ENCODE results near the gene GABRB1. TPM values are rescaled to one million over a fixed set of nuclear protein-coding genes. Genes with fewer than 3 reads are reported as not detected.

Gene GABRB1
- total RNA-seq, 2 experiments from 2014 or later, result not detected

GRCh38 chr4:47068986-47069385, 37.6 kb downstream of the GABRB1 start:
- H3K4me3 Mint-ChIP-seq, result no peak overlapping the region
- H3K27ac Mint-ChIP-seq, result no peak overlapping the region
- no peaks in the 10 kb centered on the region for H3K9me3 Mint-ChIP-seq
- peaks cover 5% of the 10 kb centered on the region for H3K27me3 Mint-ChIP-seq
- no peak for DNase-seq
- H3K4me1 Mint-ChIP-seq, result peaks cover 2% of the 10 kb centered on the region
- H3K36me3 Mint-ChIP-seq, result no peaks in the 10 kb centered on the region

- no peak for DNase-seq
- H3K9me3 Mint-ChIP-seq, result no peaks in the 10 kb centered on the region
- H3K4me1 Mint-ChIP-seq, result peaks cover 2% of the 10 kb centered on the region
- H3K27ac Mint-ChIP-seq, result no peak overlapping the region
- H3K4me3 Mint-ChIP-seq, result no peak overlapping the region
- peaks cover 10% of the 10 kb centered on the region for H3K27me3 Mint-ChIP-seq
- H3K36me3 Mint-ChIP-seq, result no peaks in the 10 kb centered on the region
These were observed 40.6 kb downstream of the GABRB1 start for GRCh38 chr4:47071901-47072341.

GRCh38 chr4:47073647-47074046, 42.3 kb downstream of the GABRB1 start:
- peaks cover 2% of the 10 kb centered on the region for H3K4me1 Mint-ChIP-seq
- no peaks in the 10 kb centered on the region for H3K9me3 Mint-ChIP-seq
- DNase-seq, result no peak
- no peak overlapping the region for H3K4me3 Mint-ChIP-seq
- H3K36me3 Mint-ChIP-seq, result no peaks in the 10 kb centered on the region
- peaks cover 10% of the 10 kb centered on the region for H3K27me3 Mint-ChIP-seq
- no peak overlapping the region for H3K27ac Mint-ChIP-seq

DNA sequence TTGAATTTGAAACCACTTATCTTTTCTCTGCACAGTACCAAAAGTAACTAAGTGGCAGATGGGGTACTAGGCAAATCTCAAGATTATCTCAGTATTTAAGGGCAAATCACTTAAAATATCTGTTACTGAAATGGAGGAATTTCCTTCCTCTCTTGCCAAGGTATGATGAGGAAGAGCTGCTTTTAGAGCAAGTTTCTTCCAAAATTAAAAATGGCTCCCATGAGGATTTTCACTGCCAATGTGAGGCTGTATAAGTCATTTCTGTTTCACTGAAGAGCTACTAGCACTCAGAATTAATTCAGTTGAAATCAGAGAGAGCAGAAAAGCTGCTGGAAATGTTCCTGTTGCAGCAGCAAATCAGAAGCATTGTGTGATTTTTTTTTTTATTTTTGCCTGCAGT, 43.4 kb downstream of the GABRB1 start:
- Mint-ChIP-seq H3K4me3 (no peak overlapping the region), H3K9me3 (no peaks in the 10 kb centered on the region), H3K27me3 (peaks cover 10% of the 10 kb centered on the region), H3K36me3 (no peaks in the 10 kb centered on the region), H3K4me1 (peaks cover 2% of the 10 kb centered on the region), H3K27ac (no peak overlapping the region)
- no peak for DNase-seq

- H3K27me3 Mint-ChIP-seq, result peaks cover 10% of the 10 kb centered on the region
- no peaks in the 10 kb centered on the region for H3K9me3 Mint-ChIP-seq
- no peak overlapping the region for H3K4me3 Mint-ChIP-seq
- H3K36me3 Mint-ChIP-seq, result no peaks in the 10 kb centered on the region
- H3K27ac Mint-ChIP-seq, result no peak overlapping the region
- peaks cover 2% of the 10 kb centered on the region for H3K4me1 Mint-ChIP-seq
- DNase-seq, result no peak
These were observed 43.9 kb downstream of the GABRB1 start for GRCh38 chr4:47075262-47075661.

DNA sequence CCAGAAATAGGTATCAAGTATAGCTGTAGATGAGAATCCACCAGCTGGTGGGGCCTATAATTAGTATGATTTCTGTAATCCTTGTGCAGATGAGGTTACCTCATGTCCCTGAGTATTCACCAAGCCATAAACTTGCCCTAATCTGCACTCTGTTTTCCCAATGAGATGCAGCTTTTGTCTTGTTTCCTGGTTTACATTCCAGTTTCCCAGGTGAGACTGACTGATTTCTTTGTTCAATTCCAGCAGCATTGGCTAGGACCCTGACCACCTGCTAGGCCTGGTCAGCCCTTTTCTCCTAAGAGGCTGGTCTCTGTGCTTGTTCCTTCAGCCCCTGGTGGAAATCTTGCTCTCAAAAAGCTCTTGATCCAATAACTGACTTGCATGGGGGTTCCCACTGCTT, 44.6 kb downstream of the GABRB1 start:
- no peak for DNase-seq
- Mint-ChIP-seq H3K27me3 (peaks cover 7% of the 10 kb centered on the region), H3K4me3 (no peak overlapping the region), H3K4me1 (peaks cover 2% of the 10 kb centered on the region), H3K9me3 (no peaks in the 10 kb centered on the region), H3K27ac (no peak overlapping the region), H3K36me3 (no peaks in the 10 kb centered on the region)

DNA sequence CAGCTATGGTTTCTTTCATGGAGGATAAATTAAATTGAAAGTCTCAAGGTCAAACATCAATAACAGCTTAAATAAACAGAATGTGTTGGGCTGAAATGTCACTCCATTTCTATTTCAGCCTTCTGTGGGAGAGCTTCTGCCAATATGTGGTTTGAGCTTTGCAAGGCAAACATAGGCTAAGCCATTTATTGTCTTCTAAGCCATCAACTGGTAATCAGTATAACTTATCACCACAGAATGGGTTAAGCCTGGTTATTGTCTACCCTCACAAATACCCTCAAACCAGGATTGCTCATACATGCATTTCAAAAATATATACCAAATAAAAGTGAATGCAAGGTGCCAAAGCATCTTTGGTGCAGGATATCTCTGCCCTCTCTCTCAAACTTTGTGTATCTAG, 52.7 kb downstream of the GABRB1 start:
- no peak overlapping the region for H3K4me3 Mint-ChIP-seq
- H3K27ac Mint-ChIP-seq, result no peak overlapping the region
- DNase-seq, result no peak
- no peaks in the 10 kb centered on the region for H3K4me1 Mint-ChIP-seq
- no peaks in the 10 kb centered on the region for H3K27me3 Mint-ChIP-seq
- H3K9me3 Mint-ChIP-seq, result no peaks in the 10 kb centered on the region
- no peaks in the 10 kb centered on the region for H3K36me3 Mint-ChIP-seq

GRCh38 chr4:47084795-47085194, 53.4 kb downstream of the GABRB1 start:
- Mint-ChIP-seq H3K4me3 (no peak overlapping the region), H3K9me3 (no peaks in the 10 kb centered on the region), H3K4me1 (no peaks in the 10 kb centered on the region), H3K27ac (no peak overlapping the region), H3K36me3 (no peaks in the 10 kb centered on the region), H3K27me3 (no peaks in the 10 kb centered on the region)
- no peak for DNase-seq

DNA sequence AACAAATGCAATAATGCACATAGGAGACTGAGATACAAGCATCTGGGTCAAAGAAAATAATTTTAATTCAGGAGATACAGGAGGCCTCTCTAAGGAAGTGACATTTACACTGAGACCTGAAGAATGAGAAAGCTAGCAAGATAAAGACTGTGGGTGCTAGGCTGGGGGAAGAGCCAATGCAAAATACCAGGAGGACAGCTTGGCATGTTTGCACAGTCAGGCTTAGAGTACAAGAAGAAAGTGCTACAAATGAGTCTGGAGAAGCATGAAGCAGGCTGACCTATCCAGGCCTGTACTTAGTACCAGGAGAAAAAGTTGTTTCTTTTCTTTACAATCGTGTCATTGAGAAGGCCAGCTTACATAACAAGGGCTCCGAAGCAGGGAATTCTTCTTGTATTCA, 56.9 kb downstream of the GABRB1 start:
- Mint-ChIP-seq H3K27ac (no peak overlapping the region), H3K4me3 (no peak overlapping the region), H3K4me1 (no peaks in the 10 kb centered on the region), H3K36me3 (no peaks in the 10 kb centered on the region), H3K27me3 (no peaks in the 10 kb centered on the region), H3K9me3 (no peaks in the 10 kb centered on the region)
- DNase-seq, result no peak

DNA sequence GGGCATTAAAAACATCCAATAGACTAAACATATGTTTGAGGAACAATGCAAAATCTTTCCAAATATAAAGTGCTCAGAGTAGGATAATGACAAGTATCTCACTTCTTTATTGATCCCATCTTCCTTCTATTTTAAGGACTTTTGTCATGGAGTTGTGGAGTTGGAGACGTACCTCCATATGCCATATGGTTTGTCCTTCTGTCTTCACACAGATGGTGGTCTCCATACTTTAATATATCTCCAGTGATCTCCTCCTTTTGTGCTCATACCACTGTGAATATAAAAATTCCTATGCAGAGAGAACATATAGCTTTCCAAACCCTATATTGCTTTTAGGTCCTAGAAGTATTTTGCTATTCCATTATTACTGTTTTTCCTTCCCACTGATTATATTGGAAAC, 64.5 kb downstream of the GABRB1 start:
- no peak overlapping the region for H3K27ac Mint-ChIP-seq
- H3K36me3 Mint-ChIP-seq, result no peaks in the 10 kb centered on the region
- no peaks in the 10 kb centered on the region for H3K4me1 Mint-ChIP-seq
- H3K27me3 Mint-ChIP-seq, result no peaks in the 10 kb centered on the region
- no peak for DNase-seq
- H3K4me3 Mint-ChIP-seq, result no peak overlapping the region
- H3K9me3 Mint-ChIP-seq, result no peaks in the 10 kb centered on the region

DNA sequence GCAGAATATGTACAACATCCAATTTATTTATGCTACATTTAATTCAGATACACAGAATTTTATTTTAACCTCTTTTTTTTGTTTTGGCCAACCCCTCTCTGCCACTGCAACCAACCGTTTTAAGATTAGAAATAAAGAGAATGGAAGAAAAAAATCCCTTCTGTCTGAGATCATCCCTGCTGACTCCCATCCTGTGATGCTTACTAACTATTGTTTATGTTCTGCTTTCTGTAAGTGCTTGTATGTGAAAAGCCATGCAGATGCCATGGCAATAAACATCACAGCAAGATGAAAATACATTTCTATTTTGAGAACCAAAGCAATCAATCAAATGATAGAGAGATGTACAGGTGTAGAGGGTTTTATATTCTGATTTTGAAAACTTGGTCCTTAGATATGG, 70.1 kb downstream of the GABRB1 start:
- no peak for DNase-seq
- Mint-ChIP-seq H3K4me1 (no peaks in the 10 kb centered on the region), H3K27ac (no peak overlapping the region), H3K36me3 (no peaks in the 10 kb centered on the region), H3K4me3 (no peak overlapping the region), H3K27me3 (no peaks in the 10 kb centered on the region), H3K9me3 (no peaks in the 10 kb centered on the region)

GRCh38 chr4:47104986-47105385, 73.6 kb downstream of the GABRB1 start:
- no peak for DNase-seq
- H3K4me3 Mint-ChIP-seq, result no peak overlapping the region
- no peaks in the 10 kb centered on the region for H3K36me3 Mint-ChIP-seq
- H3K9me3 Mint-ChIP-seq, result no peaks in the 10 kb centered on the region
- H3K27me3 Mint-ChIP-seq, result peaks cover 4% of the 10 kb centered on the region
- no peaks in the 10 kb centered on the region for H3K4me1 Mint-ChIP-seq
- H3K27ac Mint-ChIP-seq, result no peak overlapping the region

DNA sequence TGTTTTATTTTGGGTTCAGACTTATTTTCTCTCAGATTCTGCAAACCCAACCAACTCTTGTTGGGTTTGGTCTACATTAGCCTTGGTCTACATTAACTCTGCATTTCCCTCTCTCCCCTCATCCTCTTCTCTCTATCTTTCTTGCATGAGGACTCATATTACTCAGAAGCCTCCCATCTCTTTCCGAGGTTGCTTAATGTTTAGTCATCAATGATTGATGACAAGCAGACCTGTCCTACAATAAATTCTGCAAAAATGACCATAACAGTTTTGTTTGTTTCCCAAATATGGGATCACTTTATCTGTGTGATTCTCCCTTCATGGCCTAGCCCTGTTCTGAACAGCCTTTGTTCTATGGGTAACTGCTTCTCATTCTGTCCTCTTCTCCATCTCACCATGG, 75.2 kb downstream of the GABRB1 start:
- Mint-ChIP-seq H3K27ac (no peak overlapping the region), H3K4me1 (no peaks in the 10 kb centered on the region), H3K4me3 (no peak overlapping the region), H3K27me3 (peaks cover 4% of the 10 kb centered on the region), H3K36me3 (no peaks in the 10 kb centered on the region), H3K9me3 (no peaks in the 10 kb centered on the region)
- DNase-seq, result no peak

DNA sequence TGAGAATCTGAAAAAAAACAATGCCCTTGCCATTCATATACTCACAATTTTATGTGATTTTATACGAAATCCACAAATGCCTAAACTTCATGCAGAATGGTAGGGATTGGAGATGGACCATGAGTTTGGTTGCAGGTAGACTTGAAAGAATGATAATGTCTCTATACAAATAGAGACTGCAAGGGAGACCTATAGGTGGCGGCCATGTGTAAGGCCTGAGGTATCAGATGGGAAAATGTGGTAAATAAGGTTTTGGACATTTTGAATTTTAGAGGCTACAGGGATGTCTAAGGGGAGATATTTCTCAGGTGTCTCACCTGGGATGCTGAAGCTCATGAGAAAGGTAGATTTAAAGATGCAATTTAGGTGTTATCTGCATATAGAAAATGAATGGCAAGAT, 78.0 kb downstream of the GABRB1 start:
- Mint-ChIP-seq H3K9me3 (no peaks in the 10 kb centered on the region), H3K27me3 (peaks cover 4% of the 10 kb centered on the region)
- no peak for DNase-seq

DNA sequence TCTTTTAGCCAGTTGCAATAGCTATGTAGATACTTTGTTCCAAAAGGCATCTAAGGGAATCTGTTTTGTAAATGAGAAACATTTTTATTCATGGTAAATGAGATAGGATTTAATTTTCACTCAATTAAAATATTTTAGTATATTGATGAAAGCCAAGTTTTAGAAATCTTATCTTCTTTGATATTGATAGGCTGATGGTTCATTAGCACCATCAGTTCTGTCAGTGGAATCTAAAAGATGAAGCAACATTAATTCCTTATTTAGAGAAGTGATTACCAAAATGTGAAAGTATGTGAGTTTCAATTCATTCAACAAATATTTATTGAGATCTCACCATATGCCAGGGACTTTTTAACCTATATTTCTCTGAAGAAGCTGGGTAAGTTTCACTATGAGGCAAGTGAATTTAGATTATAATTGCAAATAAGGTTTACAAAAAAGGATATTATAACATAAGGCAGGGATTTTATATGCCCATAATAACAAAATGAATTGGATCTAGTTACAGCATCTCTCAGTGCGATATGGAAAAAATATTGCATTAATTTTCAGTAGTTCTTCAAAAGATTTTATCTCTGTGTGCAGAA, 79.3 kb downstream of the GABRB1 start:
- no peak overlapping the region for H3K4me3 Mint-ChIP-seq
- no peaks in the 10 kb centered on the region for H3K9me3 Mint-ChIP-seq
- DNase-seq, result no peak

More for the DNA sequence above, 78.0 kb downstream of the GABRB1 start:
- H3K4me3 Mint-ChIP-seq, result no peak overlapping the region
- H3K36me3 Mint-ChIP-seq, result no peaks in the 10 kb centered on the region
- no peak overlapping the region for H3K27ac Mint-ChIP-seq
- no peaks in the 10 kb centered on the region for H3K4me1 Mint-ChIP-seq

GRCh38 chr4:47118192-47118929, 87.0 kb downstream of the GABRB1 start:
- Mint-ChIP-seq H3K36me3 (no peaks in the 10 kb centered on the region), H3K4me1 (no peaks in the 10 kb centered on the region), H3K4me3 (no peak overlapping the region), H3K27ac (no peak overlapping the region), H3K9me3 (no peaks in the 10 kb centered on the region), H3K27me3 (peaks cover 6% of the 10 kb centered on the region)
- DNase-seq, result no peak

More for the DNA sequence above, 79.3 kb downstream of the GABRB1 start:
- Mint-ChIP-seq H3K27ac (no peak overlapping the region), H3K36me3 (no peaks in the 10 kb centered on the region), H3K27me3 (peaks cover 4% of the 10 kb centered on the region), H3K4me1 (no peaks in the 10 kb centered on the region)

Measured in activated naive CD8-positive, alpha-beta T cell treated with anti-CD3 and anti-CD28 coated beads for 36 hours (primary cell).